ENCODE results near the gene CALHM4. TPM values are rescaled to one million over a fixed set of nuclear protein-coding genes. Genes with fewer than 3 reads are reported as not detected.
"Not testable (repeated sequence)": the region's sequence is repeated elsewhere in the genome, so short reads cannot be mapped to it uniquely, and the experiment has no call there.

Gene CALHM4
- total RNA-seq, 1 donor from 2014 or later: not detected

DNA sequence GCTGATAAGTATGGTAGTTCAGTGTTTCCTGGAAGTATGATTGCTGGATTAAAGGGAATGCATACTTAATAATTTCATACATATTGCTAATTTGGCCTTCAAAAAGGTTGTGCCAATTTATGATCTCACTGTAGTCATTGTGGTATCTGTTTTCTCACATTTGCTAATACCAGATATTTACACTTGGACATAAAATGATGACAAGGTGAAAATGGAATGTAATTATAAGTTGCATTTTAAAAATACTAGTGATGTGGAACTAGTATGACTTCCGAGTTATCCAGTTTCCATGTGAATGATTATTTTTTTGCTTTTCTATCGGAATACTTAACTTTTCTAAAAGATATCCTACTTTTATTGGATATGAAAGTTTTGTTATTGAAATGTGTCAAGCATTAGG is 33.2 kb downstream of the CALHM4 start:
- Histone ChIP-seq H3K9me3 (replicated peaks) (no peaks in the 10 kb centered on the region), H3K36me3 (peaks cover 76% of the 10 kb centered on the region), H3K27ac (replicated peaks) (no peak overlapping the region), H3K4me3 (no peak overlapping the region), H3K4me1 (no peaks in the 10 kb centered on the region), H3K27me3 (ENCODE audit: low read depth) (no peaks in the 10 kb centered on the region)
- no peak for DNase-seq
- intact Hi-C loops (cut with micrococcal nuclease): no loop called here
- no peak for TF ChIP-seq CTCF (IDR thresholded peaks at IDR 0.05; ENCODE audit: borderline replicate concordance)

DNA sequence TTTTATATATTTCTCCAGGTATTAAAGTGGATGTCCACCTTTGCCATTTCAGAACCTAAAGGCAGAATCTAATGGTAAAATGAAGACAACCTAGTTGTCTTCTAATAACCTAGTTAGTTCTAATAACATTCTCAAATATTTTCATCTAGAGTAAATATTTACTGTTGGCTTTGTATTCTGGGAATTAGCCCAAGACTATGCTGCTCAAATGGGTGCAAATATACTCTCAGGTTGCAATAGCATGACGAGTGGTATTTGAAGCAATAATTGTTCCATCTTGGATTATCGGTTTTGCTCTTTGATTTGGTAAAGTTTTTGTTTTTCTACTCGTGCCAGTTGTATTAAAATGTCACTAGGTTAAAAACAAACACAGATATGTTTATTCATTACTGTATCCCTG is 41.7 kb downstream of the CALHM4 start:
- TF ChIP-seq CTCF (IDR thresholded peaks at IDR 0.05; ENCODE audit: borderline replicate concordance): no peak
- no peaks in the 10 kb centered on the region for H3K4me1 ChIP-seq
- intact Hi-C loops (cut with micrococcal nuclease): no loop called here
- H3K4me3 ChIP-seq: no peak overlapping the region
- no peak overlapping the region for H3K27ac ChIP-seq (replicated peaks)
- no peak for DNase-seq
- no peaks in the 10 kb centered on the region for H3K9me3 ChIP-seq (replicated peaks)
- H3K36me3 ChIP-seq: peaks cover 85% of the 10 kb centered on the region
- H3K27me3 ChIP-seq (ENCODE audit: low read depth): no peaks in the 10 kb centered on the region

DNA sequence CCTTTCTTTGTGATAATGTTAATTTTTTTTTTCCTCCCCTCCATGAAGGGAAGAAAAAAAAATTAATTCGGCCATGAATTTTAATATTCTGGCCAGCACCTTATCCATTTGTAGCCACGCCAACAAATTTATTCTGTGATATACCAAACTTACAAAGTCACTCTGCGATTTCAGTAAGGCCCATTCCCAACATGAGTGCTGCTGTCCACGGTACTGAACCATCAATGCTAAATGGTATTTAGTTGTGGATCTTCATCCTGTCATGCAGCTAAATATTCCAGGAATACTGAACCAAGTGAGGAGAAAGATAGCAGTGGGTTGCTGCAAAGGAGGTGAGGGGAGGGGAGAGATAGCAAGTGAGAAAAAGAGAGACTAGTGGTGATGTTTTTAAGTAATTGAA is 43.3 kb downstream of the CALHM4 start:
- no peak for DNase-seq
- intact Hi-C loops (cut with micrococcal nuclease): no loop called here
- Histone ChIP-seq H3K9me3 (replicated peaks) (no peaks in the 10 kb centered on the region), H3K27me3 (ENCODE audit: low read depth) (no peaks in the 10 kb centered on the region), H3K36me3 (peaks cover 81% of the 10 kb centered on the region), H3K27ac (replicated peaks) (no peak overlapping the region), H3K4me3 (no peak overlapping the region), H3K4me1 (no peaks in the 10 kb centered on the region)
- TF ChIP-seq CTCF (IDR thresholded peaks at IDR 0.05; ENCODE audit: borderline replicate concordance): no peak

DNA sequence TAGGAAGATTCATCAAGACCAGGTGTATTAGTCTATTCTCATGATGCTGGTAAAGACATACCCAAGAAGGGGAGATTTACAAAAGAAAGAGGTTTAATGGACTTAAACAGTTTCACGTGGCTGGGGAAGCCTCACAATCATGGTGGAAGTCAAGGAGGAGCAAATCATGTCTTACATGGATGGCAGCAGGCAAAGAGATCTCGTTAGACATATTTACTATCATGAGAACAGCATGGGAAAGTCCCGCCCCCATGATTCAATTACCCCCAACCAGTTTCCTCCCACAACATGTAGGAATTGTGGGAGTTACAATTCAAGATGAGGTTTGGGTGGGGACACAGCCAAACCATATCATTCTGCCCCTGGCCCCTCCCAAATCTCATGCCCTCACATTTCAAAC is 50.4 kb downstream of the CALHM4 start:
- intact Hi-C loops (cut with micrococcal nuclease); H3K4me1 ChIP-seq; H3K27ac ChIP-seq (replicated peaks); H3K9me3 ChIP-seq (replicated peaks); H3K27me3 ChIP-seq (ENCODE audit: low read depth); DNase-seq; H3K4me3 ChIP-seq: not testable (repeated sequence)
- H3K36me3 ChIP-seq: peaks cover 44% of the 10 kb centered on the region

- H3K27ac ChIP-seq (replicated peaks); H3K4me3 ChIP-seq; DNase-seq; H3K9me3 ChIP-seq (replicated peaks); H3K27me3 ChIP-seq (ENCODE audit: low read depth); intact Hi-C loops (cut with micrococcal nuclease); H3K4me1 ChIP-seq: not testable (repeated sequence)
- H3K36me3 ChIP-seq: peaks cover 35% of the 10 kb centered on the region
Measured at GRCh38 chr6:116604868-116605267, 51.3 kb downstream of the CALHM4 start.

DNA sequence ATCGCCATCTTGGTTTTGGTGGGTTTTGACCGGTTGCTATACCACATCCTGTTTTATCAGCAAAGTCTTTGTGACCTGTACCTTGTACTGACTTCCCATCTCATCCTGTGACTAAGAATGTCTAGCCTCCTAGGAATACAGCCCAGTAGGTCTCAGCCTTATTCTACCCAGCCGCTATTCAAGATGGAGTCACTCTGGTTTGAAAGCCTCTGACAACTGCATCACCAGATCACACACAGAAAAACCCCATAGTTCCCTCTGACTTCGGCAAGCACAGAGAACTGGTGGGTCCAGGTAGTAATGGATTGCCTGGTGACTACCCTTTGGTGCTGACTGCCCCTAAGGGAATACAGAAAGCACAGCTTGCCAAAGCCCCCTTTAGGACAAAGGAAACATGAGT is 52.4 kb downstream of the CALHM4 start:
- no peak overlapping the region for H3K4me3 ChIP-seq
- no peak for DNase-seq
- no peak for TF ChIP-seq CTCF (IDR thresholded peaks at IDR 0.05; ENCODE audit: borderline replicate concordance)
- peaks cover 32% of the 10 kb centered on the region for H3K36me3 ChIP-seq
- no peaks in the 10 kb centered on the region for H3K4me1 ChIP-seq
- no peaks in the 10 kb centered on the region for H3K9me3 ChIP-seq (replicated peaks)
- no peak overlapping the region for H3K27ac ChIP-seq (replicated peaks)
- H3K27me3 ChIP-seq (ENCODE audit: low read depth): no peaks in the 10 kb centered on the region
- intact Hi-C loops (cut with micrococcal nuclease): no loop called here

Other genes with a start within 250 kb of the CALHM4 start
- 14.0 TPM for gene DSE, start 182.8 kb upstream of the CALHM4 start, total RNA-seq
- gene CALHM6, start 92.4 kb upstream of the CALHM4 start, total RNA-seq: 1.7 TPM
- 2.1 TPM for gene CALHM5, start 42.1 kb upstream of the CALHM4 start, total RNA-seq
- not detected for gene TRAPPC3L, start 8.1 kb upstream of the CALHM4 start, total RNA-seq
- 73.3 TPM for gene RWDD1, start 17.8 kb downstream of the CALHM4 start, total RNA-seq
- gene RSPH4A, start 62.7 kb downstream of the CALHM4 start, total RNA-seq: not detected
- 3.1 TPM for gene ZUP1, start 115.0 kb downstream of the CALHM4 start, total RNA-seq
- 7.8 TPM for gene KPNA5, start 127.5 kb downstream of the CALHM4 start, total RNA-seq
- 3.5 TPM for gene FAM162B, start 212.0 kb downstream of the CALHM4 start, total RNA-seq